ENCODE measurements around the gene OSBPL7.

Gene OSBPL7

GRCh38 chr17:47821424-47822391 lies at the start of gene OSBPL7:
Gene OSBPL7 (minus strand): TSS chr17:47821794. CDS start chr17:47820278, 1,516 bp downstream.
- peak within 1 kb of the TSS; percentile 88 for H3K4me3 ChIP-seq (replicated peaks; ENCODE audit: low read depth, low read length)
- peaks cover 29% of the 10 kb centered on the region for H3K36me3 ChIP-seq (ENCODE audit: control insufficient read depth, insufficient read depth, low read length)
- H3K27me3 ChIP-seq (replicated peaks; ENCODE audit: control insufficient read depth, insufficient read depth, low read length) = no peaks in the 10 kb centered on the region
- peak; percentile 77 for DNase-seq (ENCODE audit: extremely low read depth, insufficient read length)
- peak; percentile 48 for TF ChIP-seq CTCF (IDR thresholded peaks at IDR 0.05; ENCODE audit: insufficient read depth, low read length, poor library complexity, severe bottlenecking)

- Histone ChIP-seq H3K36me3 (ENCODE audit: control insufficient read depth, insufficient read depth, low read length) (no peaks in the 10 kb centered on the region), H3K27me3 (replicated peaks; ENCODE audit: control insufficient read depth, insufficient read depth, low read length) (peaks cover 3% of the 10 kb centered on the region), H3K4me3 (replicated peaks; ENCODE audit: low read depth, low read length) (no peak overlapping the region)
- no peak for TF ChIP-seq CTCF (IDR thresholded peaks at IDR 0.05; ENCODE audit: insufficient read depth, low read length, poor library complexity, severe bottlenecking)
- DNase-seq (ENCODE audit: extremely low read depth, insufficient read length) = no peak
These were observed 49.5 kb upstream of the OSBPL7 start for GRCh38 chr17:47871048-47871447.

- no peak overlapping the region for H3K4me3 ChIP-seq (replicated peaks; ENCODE audit: low read depth, low read length)
- no peaks in the 10 kb centered on the region for H3K36me3 ChIP-seq (ENCODE audit: control insufficient read depth, insufficient read depth, low read length)
- TF ChIP-seq CTCF (IDR thresholded peaks at IDR 0.05; ENCODE audit: insufficient read depth, low read length, poor library complexity, severe bottlenecking) = no peak
- peaks cover 3% of the 10 kb centered on the region for H3K27me3 ChIP-seq (replicated peaks; ENCODE audit: control insufficient read depth, insufficient read depth, low read length)
- DNase-seq (ENCODE audit: extremely low read depth, insufficient read length) = no peak
These were observed 48.5 kb upstream of the OSBPL7 start for GRCh38 chr17:47870056-47870455.

- no peak for DNase-seq (ENCODE audit: extremely low read depth, insufficient read length)
- Histone ChIP-seq H3K4me3 (replicated peaks; ENCODE audit: low read depth, low read length) (no peak overlapping the region), H3K36me3 (ENCODE audit: control insufficient read depth, insufficient read depth, low read length) (no peaks in the 10 kb centered on the region), H3K27me3 (replicated peaks; ENCODE audit: control insufficient read depth, insufficient read depth, low read length) (peaks cover 3% of the 10 kb centered on the region)
- TF ChIP-seq CTCF (IDR thresholded peaks at IDR 0.05; ENCODE audit: insufficient read depth, low read length, poor library complexity, severe bottlenecking) = no peak
These were observed 47.5 kb upstream of the OSBPL7 start for GRCh38 chr17:47869114-47869513.

GRCh38 chr17:47867813-47868533 lies 46.4 kb upstream of the OSBPL7 start:
- no peak overlapping the region for H3K4me3 ChIP-seq (replicated peaks; ENCODE audit: low read depth, low read length)
- DNase-seq (ENCODE audit: extremely low read depth, insufficient read length) = no peak
- no peaks in the 10 kb centered on the region for H3K36me3 ChIP-seq (ENCODE audit: control insufficient read depth, insufficient read depth, low read length)
- H3K27me3 ChIP-seq (replicated peaks; ENCODE audit: control insufficient read depth, insufficient read depth, low read length) = peaks cover 3% of the 10 kb centered on the region
- no peak for TF ChIP-seq CTCF (IDR thresholded peaks at IDR 0.05; ENCODE audit: insufficient read depth, low read length, poor library complexity, severe bottlenecking)

All from GM06990 (cell line).